ENCODE data around the gene DNAAF1.

The DNAAF1 gene

GRCh38 chr16:84223456-84223855 is 78.3 kb downstream of the DNAAF1 start:
- no peak for TF ChIP-seq POLR2A (IDR thresholded peaks at IDR 0.05; ENCODE audit: low read depth, low read length)
- TF ChIP-seq POLR2AphosphoS5 (IDR thresholded peaks at IDR 0.05; ENCODE audit: low read depth, low read length) = no peak
- TF ChIP-seq TAF1 (IDR thresholded peaks at IDR 0.05; ENCODE audit: borderline replicate concordance, low read depth, low read length) = no peak
- DNase-seq (ENCODE audit: insufficient read length) = no peak
- FAIRE-seq = no peak

- TF ChIP-seq POLR2A (IDR thresholded peaks at IDR 0.05; ENCODE audit: low read depth, low read length) (no peak), TAF1 (IDR thresholded peaks at IDR 0.05; ENCODE audit: borderline replicate concordance, low read depth, low read length) (no peak), POLR2AphosphoS5 (IDR thresholded peaks at IDR 0.05; ENCODE audit: low read depth, low read length) (no peak)
- no peak for FAIRE-seq
Observed at GRCh38 chr16:84224554-84224953, 79.4 kb downstream of the DNAAF1 start.

GRCh38 chr16:84225126-84225525 is 80.0 kb downstream of the DNAAF1 start:
- TF ChIP-seq POLR2AphosphoS5 (IDR thresholded peaks at IDR 0.05; ENCODE audit: low read depth, low read length) (no peak), POLR2A (IDR thresholded peaks at IDR 0.05; ENCODE audit: low read depth, low read length) (no peak), TAF1 (IDR thresholded peaks at IDR 0.05; ENCODE audit: borderline replicate concordance, low read depth, low read length) (no peak)
- FAIRE-seq (no peak), DNase-seq (ENCODE audit: insufficient read length) (no peak)

More at GRCh38 chr16:84224554-84224953, 79.4 kb downstream of the DNAAF1 start:
- no peak for DNase-seq (ENCODE audit: insufficient read length)

- no peak for DNase-seq (ENCODE audit: insufficient read length)
- TF ChIP-seq POLR2AphosphoS5 (IDR thresholded peaks at IDR 0.05; ENCODE audit: low read depth, low read length) (no peak), TAF1 (IDR thresholded peaks at IDR 0.05; ENCODE audit: borderline replicate concordance, low read depth, low read length) (no peak), POLR2A (IDR thresholded peaks at IDR 0.05; ENCODE audit: low read depth, low read length) (no peak)
- FAIRE-seq = no peak
Observed at GRCh38 chr16:84225571-84225970, 80.5 kb downstream of the DNAAF1 start.

- DNase-seq (ENCODE audit: insufficient read length) = no peak
- no peak for FAIRE-seq
- no peak for TF ChIP-seq POLR2AphosphoS5 (IDR thresholded peaks at IDR 0.05; ENCODE audit: low read depth, low read length)
- TF ChIP-seq TAF1 (IDR thresholded peaks at IDR 0.05; ENCODE audit: borderline replicate concordance, low read depth, low read length) = no peak
- no peak for TF ChIP-seq POLR2A (IDR thresholded peaks at IDR 0.05; ENCODE audit: low read depth, low read length)
Observed at GRCh38 chr16:84226026-84226425, 80.9 kb downstream of the DNAAF1 start.

Measured in GM12892 (cell line).